Measurements from ENCODE around the gene NMT1.

The NMT1 gene

DNA sequence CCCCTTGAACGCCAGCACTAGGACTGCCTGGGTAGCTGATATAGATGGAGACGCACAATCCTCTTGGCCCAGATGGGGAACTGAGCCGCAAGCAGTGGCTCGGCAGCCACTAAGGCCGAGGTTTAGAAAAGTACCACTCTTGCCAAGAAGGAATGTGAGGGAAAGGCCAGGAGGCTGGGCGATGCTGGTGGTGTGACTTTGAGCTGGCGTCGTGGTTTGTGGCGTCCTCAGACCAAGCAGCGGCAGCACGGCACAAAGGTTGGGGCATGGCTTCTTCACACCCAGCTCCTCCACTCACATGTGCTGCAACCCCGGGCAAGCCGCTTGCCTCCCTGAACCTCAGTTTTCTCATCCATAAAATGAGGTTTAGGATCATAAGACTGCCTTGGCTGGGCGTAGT, 25.3 kb upstream of the NMT1 start:
- H3K27ac ChIP-seq (ENCODE audit: insufficient read depth, low read length, poor library complexity, severe bottlenecking): no peak overlapping the region
- peaks cover 34% of the 10 kb centered on the region for H3K36me3 ChIP-seq (ENCODE audit: control insufficient read depth, insufficient read depth, low read length)
- no peak for DNase-seq
- no peak overlapping the region for H3K4me3 ChIP-seq (ENCODE audit: insufficient read depth, low read depth, low read length, poor library complexity, severe bottlenecking)
- H3K9me3 ChIP-seq (ENCODE audit: control insufficient read depth, low read length): no peaks in the 10 kb centered on the region
- H3K27me3 ChIP-seq (replicated peaks; ENCODE audit: control insufficient read depth, insufficient read depth, low read length, poor library complexity, severe bottlenecking): no peaks in the 10 kb centered on the region
- H3K4me1 ChIP-seq (ENCODE audit: control insufficient read depth, insufficient read depth, low read length, poor library complexity, severe bottlenecking): no peaks in the 10 kb centered on the region

DNA sequence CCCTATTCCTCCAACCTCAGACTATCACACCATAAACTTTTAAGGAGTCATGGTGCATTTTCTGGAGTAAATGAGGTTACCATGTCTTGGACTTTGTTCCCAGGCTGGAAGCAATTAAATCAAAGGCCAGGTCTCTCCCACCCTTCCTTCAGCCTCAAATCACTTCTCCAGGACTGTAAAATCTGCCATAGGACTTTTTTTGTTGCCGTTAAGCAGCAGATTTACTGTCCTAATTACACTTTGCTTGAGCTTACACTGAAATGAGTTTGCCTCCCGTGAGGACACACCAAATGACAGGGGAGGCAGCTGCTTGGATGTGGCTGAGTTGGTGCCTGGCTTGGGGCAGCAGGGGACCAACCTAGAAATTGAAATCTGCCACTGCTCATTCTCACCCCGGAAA, 24.4 kb upstream of the NMT1 start:
- peaks cover 26% of the 10 kb centered on the region for H3K36me3 ChIP-seq (ENCODE audit: control insufficient read depth, insufficient read depth, low read length)
- no peak for DNase-seq
- no peaks in the 10 kb centered on the region for H3K27me3 ChIP-seq (replicated peaks; ENCODE audit: control insufficient read depth, insufficient read depth, low read length, poor library complexity, severe bottlenecking)
- H3K9me3 ChIP-seq (ENCODE audit: control insufficient read depth, low read length): no peaks in the 10 kb centered on the region
- no peaks in the 10 kb centered on the region for H3K4me1 ChIP-seq (ENCODE audit: control insufficient read depth, insufficient read depth, low read length, poor library complexity, severe bottlenecking)
- no peak overlapping the region for H3K27ac ChIP-seq (ENCODE audit: insufficient read depth, low read length, poor library complexity, severe bottlenecking)
- H3K4me3 ChIP-seq (ENCODE audit: insufficient read depth, low read depth, low read length, poor library complexity, severe bottlenecking): no peak overlapping the region

DNA sequence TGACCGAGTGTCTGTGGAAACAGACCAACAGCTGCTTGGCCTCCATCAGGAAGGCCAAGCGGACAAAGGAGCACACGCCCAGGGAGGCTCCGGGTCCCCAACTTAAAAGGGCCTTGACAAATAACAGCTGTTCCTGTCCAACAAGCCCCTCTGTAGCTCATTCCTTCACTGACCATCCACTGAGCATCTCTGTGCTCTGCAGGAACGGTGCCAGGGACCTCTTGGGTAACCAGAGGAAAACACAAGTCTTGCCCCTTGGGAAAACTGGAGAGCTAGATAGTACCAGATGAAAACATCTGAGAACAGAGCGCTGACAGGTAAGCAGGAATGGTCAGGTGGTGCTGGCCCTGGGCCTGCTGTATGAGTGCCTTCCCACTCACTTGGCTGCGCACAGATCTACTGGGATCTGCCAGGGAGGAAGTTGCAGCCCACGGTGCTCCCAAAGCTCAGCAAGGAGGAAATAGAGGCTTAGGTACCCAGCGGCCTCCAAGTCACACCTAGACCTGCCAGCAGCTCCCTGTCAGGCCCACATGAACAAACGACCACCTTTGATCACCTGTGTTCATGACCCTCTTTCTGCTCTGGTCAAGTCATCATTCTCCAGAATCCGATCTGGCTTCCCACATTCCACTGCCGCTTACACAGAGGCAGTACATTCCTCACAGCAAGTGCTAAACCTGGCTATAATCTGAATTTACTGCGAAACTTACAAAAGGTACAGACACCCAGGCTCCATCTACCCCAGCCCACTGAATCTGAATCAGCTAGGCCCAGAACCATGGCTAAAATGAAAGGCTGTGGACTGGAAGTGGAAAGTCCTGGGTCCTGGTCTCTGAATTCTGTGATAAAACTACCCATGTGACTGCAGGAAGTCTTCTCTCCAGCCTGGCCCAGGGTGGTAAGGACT, 22.1 kb upstream of the NMT1 start:
- no peaks in the 10 kb centered on the region for H3K9me3 ChIP-seq (ENCODE audit: control insufficient read depth, low read length)
- no peak overlapping the region for H3K4me3 ChIP-seq (ENCODE audit: insufficient read depth, low read depth, low read length, poor library complexity, severe bottlenecking)
- no peak for DNase-seq
- H3K4me1 ChIP-seq (ENCODE audit: control insufficient read depth, insufficient read depth, low read length, poor library complexity, severe bottlenecking): no peaks in the 10 kb centered on the region
- peaks cover 9% of the 10 kb centered on the region for H3K36me3 ChIP-seq (ENCODE audit: control insufficient read depth, insufficient read depth, low read length)
- H3K27ac ChIP-seq (ENCODE audit: insufficient read depth, low read length, poor library complexity, severe bottlenecking): no peak overlapping the region
- no peaks in the 10 kb centered on the region for H3K27me3 ChIP-seq (replicated peaks; ENCODE audit: control insufficient read depth, insufficient read depth, low read length, poor library complexity, severe bottlenecking)

DNA sequence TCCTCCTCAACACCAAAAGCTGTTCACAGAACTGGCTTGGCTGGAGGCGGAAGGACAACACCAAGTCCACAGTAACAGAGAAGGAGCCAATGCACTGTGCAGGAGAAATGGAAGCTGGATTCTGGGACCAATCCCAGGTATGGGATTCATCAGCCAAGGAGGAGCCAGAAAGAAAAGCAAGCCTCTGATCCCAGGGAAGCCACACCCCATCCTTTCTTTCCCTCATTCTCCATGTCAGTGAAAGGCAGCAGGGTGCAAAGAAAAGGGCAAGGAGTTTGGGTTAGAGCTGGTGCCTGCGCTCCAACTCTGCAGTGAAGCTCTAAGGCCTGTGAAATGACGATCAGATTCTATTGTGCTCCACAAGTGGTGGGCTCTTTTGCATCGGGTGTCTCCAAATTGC, 20.7 kb upstream of the NMT1 start:
- no peaks in the 10 kb centered on the region for H3K36me3 ChIP-seq (ENCODE audit: control insufficient read depth, insufficient read depth, low read length)
- DNase-seq: no peak
- no peak overlapping the region for H3K27ac ChIP-seq (ENCODE audit: insufficient read depth, low read length, poor library complexity, severe bottlenecking)
- no peak overlapping the region for H3K4me3 ChIP-seq (ENCODE audit: insufficient read depth, low read depth, low read length, poor library complexity, severe bottlenecking)
- H3K27me3 ChIP-seq (replicated peaks; ENCODE audit: control insufficient read depth, insufficient read depth, low read length, poor library complexity, severe bottlenecking): no peaks in the 10 kb centered on the region
- no peaks in the 10 kb centered on the region for H3K9me3 ChIP-seq (ENCODE audit: control insufficient read depth, low read length)
- H3K4me1 ChIP-seq (ENCODE audit: control insufficient read depth, insufficient read depth, low read length, poor library complexity, severe bottlenecking): no peaks in the 10 kb centered on the region

DNA sequence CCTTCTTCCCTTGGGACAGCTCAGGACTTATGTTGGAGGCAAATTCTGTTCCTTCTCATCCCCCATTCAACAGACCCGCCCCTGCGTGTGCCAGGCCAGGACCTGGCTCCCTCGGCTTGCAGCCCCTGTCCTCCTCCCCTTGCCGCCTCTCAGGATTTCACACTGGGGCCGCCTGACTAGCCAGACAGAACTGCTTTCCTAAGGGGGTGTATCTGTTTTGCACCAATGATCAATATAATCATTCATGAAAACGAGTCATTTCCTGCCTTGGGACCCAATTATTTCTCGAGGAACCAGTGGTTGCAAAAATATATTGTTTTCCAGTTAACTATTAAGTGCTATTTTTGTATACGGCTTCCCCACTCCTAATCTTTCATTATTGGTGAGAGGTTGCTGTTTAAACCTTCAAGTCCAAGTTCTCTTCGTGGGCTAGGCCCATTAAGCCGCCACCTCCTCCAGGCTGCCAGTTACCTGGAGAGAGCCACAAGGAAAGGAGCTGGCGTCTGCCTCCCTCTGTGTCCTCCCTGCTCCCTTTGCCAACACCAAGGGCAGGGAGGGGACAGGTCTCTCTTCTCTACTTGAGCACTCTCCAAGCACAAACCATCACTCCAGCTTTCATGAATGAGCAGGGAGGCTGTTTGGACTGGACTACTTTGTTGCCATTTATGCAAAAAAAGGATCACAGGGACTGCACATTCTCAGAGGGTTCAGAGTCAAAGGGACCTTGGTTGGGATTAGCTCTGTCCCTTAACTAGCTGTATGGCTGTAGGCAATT, 18.6 kb upstream of the NMT1 start:
- no peak for DNase-seq
- no peaks in the 10 kb centered on the region for H3K27me3 ChIP-seq (replicated peaks; ENCODE audit: control insufficient read depth, insufficient read depth, low read length, poor library complexity, severe bottlenecking)
- no peaks in the 10 kb centered on the region for H3K9me3 ChIP-seq (ENCODE audit: control insufficient read depth, low read length)
- H3K27ac ChIP-seq (ENCODE audit: insufficient read depth, low read length, poor library complexity, severe bottlenecking): no peak overlapping the region
- H3K4me3 ChIP-seq (ENCODE audit: insufficient read depth, low read depth, low read length, poor library complexity, severe bottlenecking): no peak overlapping the region
- no peaks in the 10 kb centered on the region for H3K4me1 ChIP-seq (ENCODE audit: control insufficient read depth, insufficient read depth, low read length, poor library complexity, severe bottlenecking)
- no peaks in the 10 kb centered on the region for H3K36me3 ChIP-seq (ENCODE audit: control insufficient read depth, insufficient read depth, low read length)

DNA sequence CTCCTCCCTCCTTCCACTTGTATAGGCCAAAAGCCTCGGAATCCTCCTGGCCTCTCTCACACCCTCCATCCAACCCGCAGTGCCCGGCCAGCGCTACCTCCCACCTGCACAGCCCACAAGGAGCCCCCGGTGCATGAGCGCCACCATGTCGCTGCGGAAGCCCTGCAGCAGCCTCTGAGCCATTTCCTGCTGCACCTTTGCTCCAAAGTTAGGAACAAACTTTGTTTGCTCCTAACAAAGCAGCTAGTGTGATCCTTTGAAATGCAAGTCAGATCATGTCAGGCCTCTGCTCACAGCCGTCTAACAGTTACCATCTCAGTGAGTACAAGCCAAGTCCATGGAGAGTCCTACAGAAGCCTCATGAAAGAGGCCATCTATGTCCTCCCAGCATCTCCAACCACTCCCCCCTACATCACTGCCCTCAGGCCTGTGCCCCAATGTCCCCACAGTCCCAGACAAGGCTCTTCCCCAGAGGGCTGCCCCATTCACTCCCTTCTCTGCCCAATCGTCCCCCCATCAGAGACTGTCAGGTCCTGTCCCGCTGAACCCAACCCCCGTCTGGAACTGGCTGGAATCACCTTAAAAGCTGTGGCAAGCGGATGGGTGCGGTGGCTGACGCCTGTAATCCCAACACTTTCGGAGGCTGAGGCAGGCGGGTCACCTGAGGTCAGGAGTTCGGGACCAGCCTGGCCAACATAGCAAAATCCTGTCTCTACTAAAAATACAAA, 17.1 kb upstream of the NMT1 start:
- DNase-seq: no peak
- H3K9me3 ChIP-seq (ENCODE audit: control insufficient read depth, low read length): no peaks in the 10 kb centered on the region
- H3K27me3 ChIP-seq (replicated peaks; ENCODE audit: control insufficient read depth, insufficient read depth, low read length, poor library complexity, severe bottlenecking): no peaks in the 10 kb centered on the region
- H3K36me3 ChIP-seq (ENCODE audit: control insufficient read depth, insufficient read depth, low read length): no peaks in the 10 kb centered on the region
- no peaks in the 10 kb centered on the region for H3K4me1 ChIP-seq (ENCODE audit: control insufficient read depth, insufficient read depth, low read length, poor library complexity, severe bottlenecking)
- H3K4me3 ChIP-seq (ENCODE audit: insufficient read depth, low read depth, low read length, poor library complexity, severe bottlenecking): no peak overlapping the region
- no peak overlapping the region for H3K27ac ChIP-seq (ENCODE audit: insufficient read depth, low read length, poor library complexity, severe bottlenecking)

DNA sequence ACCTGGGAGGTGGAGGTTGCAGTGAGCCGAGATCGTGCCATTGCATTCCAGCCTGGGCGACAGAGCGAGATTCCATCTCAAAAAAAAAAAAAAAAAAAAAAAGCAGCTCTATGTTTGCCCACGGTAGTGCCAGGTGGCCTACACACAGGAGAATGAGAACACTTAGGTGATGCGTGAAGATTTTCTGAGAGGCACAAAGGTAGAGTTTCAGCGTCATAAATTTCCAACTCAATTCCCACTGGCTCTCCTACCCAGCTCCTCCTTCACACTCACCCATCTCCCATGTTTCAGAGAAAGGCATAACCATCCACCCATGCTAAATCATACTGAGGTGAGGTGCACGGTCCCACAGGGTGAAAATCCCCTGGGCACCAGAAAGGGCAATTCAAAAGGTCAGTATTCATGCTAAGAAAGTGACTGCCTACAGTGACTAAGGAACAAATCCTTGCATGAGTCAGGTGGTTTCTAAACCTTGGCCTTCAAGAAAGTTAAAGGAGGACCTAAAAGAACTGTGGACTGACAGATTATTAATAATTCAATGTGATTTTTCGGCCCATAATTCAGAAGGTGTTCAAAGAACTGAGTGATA, 14.5 kb upstream of the NMT1 start:
- no peak for DNase-seq
- Histone ChIP-seq H3K4me3 (ENCODE audit: insufficient read depth, low read depth, low read length, poor library complexity, severe bottlenecking) (no peak overlapping the region), H3K27ac (ENCODE audit: insufficient read depth, low read length, poor library complexity, severe bottlenecking) (no peak overlapping the region), H3K27me3 (replicated peaks; ENCODE audit: control insufficient read depth, insufficient read depth, low read length, poor library complexity, severe bottlenecking) (no peaks in the 10 kb centered on the region), H3K4me1 (ENCODE audit: control insufficient read depth, insufficient read depth, low read length, poor library complexity, severe bottlenecking) (peaks cover 11% of the 10 kb centered on the region), H3K36me3 (ENCODE audit: control insufficient read depth, insufficient read depth, low read length) (no peaks in the 10 kb centered on the region), H3K9me3 (ENCODE audit: control insufficient read depth, low read length) (no peaks in the 10 kb centered on the region)

DNA sequence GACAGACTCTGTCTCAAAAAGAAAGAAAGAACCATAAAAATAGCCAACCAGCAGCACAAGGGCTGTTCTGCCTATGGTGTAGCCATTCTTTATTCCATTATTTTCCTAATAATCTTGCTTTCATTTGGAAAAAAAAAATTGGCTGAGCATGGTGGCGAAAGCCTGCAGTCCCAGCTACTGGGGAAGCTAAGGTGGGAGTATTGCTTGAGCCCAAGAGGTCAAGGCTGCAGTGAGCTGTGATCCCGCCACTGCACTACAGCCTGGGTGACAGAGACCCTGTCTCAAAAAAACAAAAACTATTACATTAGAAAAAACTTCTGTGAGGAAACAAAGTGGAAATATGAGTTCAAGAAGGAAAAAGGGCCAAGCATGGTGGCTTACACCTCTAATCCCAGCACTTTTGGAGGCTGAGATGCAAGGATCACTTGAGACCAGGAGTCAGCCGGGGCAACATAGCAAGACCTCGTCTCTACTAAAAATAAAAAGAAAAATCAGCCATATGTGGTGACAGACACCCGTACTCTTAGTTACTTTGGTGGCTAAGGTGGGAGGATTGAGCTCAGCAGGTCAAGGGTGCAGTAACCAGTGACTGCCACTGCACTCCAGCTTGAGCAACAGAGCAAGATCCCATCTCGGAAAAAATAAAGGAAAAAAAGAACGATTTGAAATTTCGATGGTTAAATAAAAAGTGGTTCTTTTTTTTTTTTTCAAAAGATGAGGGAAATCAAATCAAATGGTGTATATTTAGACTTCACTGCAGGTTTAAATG, 12.1 kb upstream of the NMT1 start:
- Histone ChIP-seq H3K36me3 (ENCODE audit: control insufficient read depth, insufficient read depth, low read length) (no peaks in the 10 kb centered on the region), H3K4me3 (ENCODE audit: insufficient read depth, low read depth, low read length, poor library complexity, severe bottlenecking) (no peak overlapping the region), H3K4me1 (ENCODE audit: control insufficient read depth, insufficient read depth, low read length, poor library complexity, severe bottlenecking) (peaks cover 14% of the 10 kb centered on the region), H3K27ac (ENCODE audit: insufficient read depth, low read length, poor library complexity, severe bottlenecking) (peak overlapping the region; percentile 32), H3K9me3 (ENCODE audit: control insufficient read depth, low read length) (no peaks in the 10 kb centered on the region), H3K27me3 (replicated peaks; ENCODE audit: control insufficient read depth, insufficient read depth, low read length, poor library complexity, severe bottlenecking) (no peaks in the 10 kb centered on the region)
- no peak for DNase-seq

DNA sequence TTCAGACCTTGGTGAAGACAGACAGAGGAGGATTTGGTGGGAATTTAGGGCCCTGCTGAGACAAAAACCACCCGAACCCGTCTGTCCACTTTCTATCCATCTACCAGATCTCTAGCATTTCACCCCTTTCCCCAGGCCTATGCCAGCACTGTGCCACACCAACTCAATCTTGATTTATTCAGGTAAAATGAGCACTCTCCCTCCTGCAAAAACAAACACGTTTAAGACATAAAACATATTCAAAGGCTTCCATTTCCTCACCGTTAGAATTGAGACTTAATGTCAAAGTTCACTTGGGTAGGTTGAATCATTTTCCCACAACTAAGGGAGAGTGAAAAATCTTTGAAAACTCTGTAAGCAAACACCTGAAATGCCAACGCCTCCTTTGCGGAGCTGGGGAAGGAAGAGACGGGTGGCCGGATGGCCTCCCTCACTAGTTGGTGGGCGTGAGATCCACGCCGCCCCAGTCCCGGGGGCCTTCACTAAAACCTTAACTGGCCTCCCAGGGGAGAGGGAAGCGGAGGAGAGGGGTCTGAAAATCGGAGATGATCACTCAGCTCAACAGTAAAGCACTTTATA, 10.5 kb upstream of the NMT1 start:
- DNase-seq: no peak

More for the DNA sequence above, 10.5 kb upstream of the NMT1 start:
- Histone ChIP-seq H3K27me3 (replicated peaks; ENCODE audit: control insufficient read depth, insufficient read depth, low read length, poor library complexity, severe bottlenecking) (no peaks in the 10 kb centered on the region), H3K4me3 (ENCODE audit: insufficient read depth, low read depth, low read length, poor library complexity, severe bottlenecking) (peak overlapping the region; percentile 57), H3K27ac (ENCODE audit: insufficient read depth, low read length, poor library complexity, severe bottlenecking) (peak overlapping the region; percentile 87), H3K4me1 (ENCODE audit: control insufficient read depth, insufficient read depth, low read length, poor library complexity, severe bottlenecking) (peaks cover 14% of the 10 kb centered on the region), H3K36me3 (ENCODE audit: control insufficient read depth, insufficient read depth, low read length) (no peaks in the 10 kb centered on the region), H3K9me3 (ENCODE audit: control insufficient read depth, low read length) (no peaks in the 10 kb centered on the region)
